KBM-7 (cell line): ENCODE results near the gene RYR2.

Experiments
- DNase-seq: peaks from one replicate; pipeline ENCODE4 v3.0.0-alpha.2; 2015
- in situ Hi-C: fragments of 300-500 bp; cut with MboI; formaldehyde crosslinking; loops from 2 replicates; pipeline ENCODE4 v1.14.3; 2020; ENCODE audit warnings: low sequenced_read_pairs, low pct_unique_long_range_greater_than_20kb, mixed read lengths

The RYR2 gene

GRCh38 chr1:237763751-237764150 lies 721.8 kb downstream of the RYR2 start:
- no peak for DNase-seq
- in situ Hi-C loops = no loop called here

- in situ Hi-C loops = no loop called here
- no peak for DNase-seq
These were observed 727.9 kb downstream of the RYR2 start for GRCh38 chr1:237769916-237770315.

GRCh38 chr1:237772009-237772408 lies 730.0 kb downstream of the RYR2 start:
- in situ Hi-C loops = no loop called here
- no peak for DNase-seq

- in situ Hi-C loops = no loop called here
- DNase-seq = no peak
These were observed 732.3 kb downstream of the RYR2 start for GRCh38 chr1:237774246-237774645.

- no peak for DNase-seq
- in situ Hi-C loops = no loop called here
These were observed 737.4 kb downstream of the RYR2 start for GRCh38 chr1:237779356-237779755.

GRCh38 chr1:237786066-237786719 lies 744.2 kb downstream of the RYR2 start:
- in situ Hi-C loops = no loop called here
- no peak for DNase-seq

GRCh38 chr1:237788069-237788468 lies 746.1 kb downstream of the RYR2 start:
- no peak for DNase-seq
- in situ Hi-C loops = no loop called here

- in situ Hi-C loops = no loop called here
- no peak for DNase-seq
These were observed 747.6 kb downstream of the RYR2 start for GRCh38 chr1:237789619-237790018.

GRCh38 chr1:237791592-237791991 lies 749.6 kb downstream of the RYR2 start:
- no peak for DNase-seq
- in situ Hi-C loops = no loop called here

- in situ Hi-C loops = no loop called here
- no peak for DNase-seq
These were observed 750.2 kb downstream of the RYR2 start for GRCh38 chr1:237792149-237792548.

GRCh38 chr1:237792726-237793125 lies 750.7 kb downstream of the RYR2 start:
- in situ Hi-C loops = no loop called here

GRCh38 chr1:237794071-237794470 lies 752.1 kb downstream of the RYR2 start:
- in situ Hi-C loops = no loop called here
- no peak for DNase-seq

More at GRCh38 chr1:237792726-237793125, 750.7 kb downstream of the RYR2 start:
- DNase-seq = no peak

GRCh38 chr1:237795558-237795957 lies 753.6 kb downstream of the RYR2 start:
- in situ Hi-C loops = no loop called here
- DNase-seq = no peak

- peak; percentile 86 for DNase-seq
- in situ Hi-C loops = no loop called here
These were observed 757.9 kb downstream of the RYR2 start for GRCh38 chr1:237799762-237800474.

GRCh38 chr1:237804516-237804915 lies 762.5 kb downstream of the RYR2 start:
- DNase-seq = no peak
- in situ Hi-C loops = no loop called here

GRCh38 chr1:237809099-237809498 lies 767.1 kb downstream of the RYR2 start:
- in situ Hi-C loops = no loop called here
- DNase-seq = no peak

- DNase-seq = no peak
- in situ Hi-C loops = no loop called here
These were observed 769.6 kb downstream of the RYR2 start for GRCh38 chr1:237811633-237812032.

GRCh38 chr1:237812061-237812460 lies 770.1 kb downstream of the RYR2 start:
- in situ Hi-C loops = no loop called here
- DNase-seq = no peak

- in situ Hi-C loops = no loop called here
These were observed 772.4 kb downstream of the RYR2 start for GRCh38 chr1:237814319-237814924.

GRCh38 chr1:237817277-237817676 lies 775.3 kb downstream of the RYR2 start:
- in situ Hi-C loops = no loop called here

More at GRCh38 chr1:237814319-237814924, 772.4 kb downstream of the RYR2 start:
- DNase-seq = peak; percentile 33

More at GRCh38 chr1:237817277-237817676, 775.3 kb downstream of the RYR2 start:
- no peak for DNase-seq
